IMR-90 (cell line): ENCODE measurements around the gene OR9G1. TPM values are rescaled to one million over a fixed set of nuclear protein-coding genes. Genes with fewer than 3 reads are reported as not detected.

Source experiments
- ATAC-seq: fragments of 200-7000 bp; cut with Tn5 transposase; 2 replicates; pipeline ENCODE4 v1.9.1; 2020; ENCODE audit warnings: low read depth, mild to moderate bottlenecking, moderate library complexity
- BruUV-seq: library from RNA; stranded (reverse); fragments of 400-500 nt; replicated peaks from 2 replicates; lab custom pipeline; 2021; lab: Mats Ljungman, UMichigan
- CTCF ChIA-PET: fragments of 300-600 bp; formaldehyde crosslinking; extraction: SDS; loops from one replicate; lab custom pipeline; 2021; ENCODE audit warnings: antibody characterized with exemption; lab: Yijun Ruan, JAX
- POLR2A ChIA-PET: fragments of 300-600 bp; sonication (Branson Sonifier 250); formaldehyde crosslinking; loops from one replicate; lab custom pipeline; 2022; ENCODE audit warnings: antibody characterized with exemption; ENCODE audit not compliant: unreplicated experiment; lab: Charles Lee
- DNase-seq: peaks from one replicate; pipeline ENCODE4 v3.0.0; 2013
- H2AFZ ChIP-seq: replicated peaks from 2 replicates; pipeline ENCODE3; 2013; ENCODE audit warnings: low read length, mild to moderate bottlenecking; ENCODE audit not compliant: poor library complexity
- H2AK5ac ChIP-seq: 2 replicates; pipeline ENCODE4 v1.6.1; 2013; ENCODE audit warnings: low read depth, low read length, inconsistent platforms
- H2AK9ac ChIP-seq: replicated peaks from 2 replicates; pipeline ENCODE3; 2013; ENCODE audit warnings: mild to moderate bottlenecking, low read depth, low read length, moderate library complexity; ENCODE audit not compliant: poor library complexity
- H2BK120ac ChIP-seq: 2 replicates; pipeline ENCODE4 v1.6.1; 2013; ENCODE audit warnings: low read depth, low read length, inconsistent platforms
- H2BK15ac ChIP-seq: 3 replicates; pipeline ENCODE4 v1.6.1; 2013; ENCODE audit warnings: low read depth, low read length, inconsistent platforms
- H2BK20ac ChIP-seq: 2 replicates; pipeline ENCODE4 v1.6.1; 2013; ENCODE audit warnings: low read depth, mild to moderate bottlenecking, inconsistent platforms, low read length, moderate library complexity
- H2BK5ac ChIP-seq: 2 replicates; pipeline ENCODE4 v1.6.1; 2013; ENCODE audit warnings: mild to moderate bottlenecking, low read depth, low read length, inconsistent platforms; ENCODE audit not compliant: poor library complexity, severe bottlenecking
- H3K14ac ChIP-seq: replicated peaks from 2 replicates; pipeline ENCODE4 v1.6.1; 2013; ENCODE audit warnings: low read depth, low read length, inconsistent platforms
- H3K18ac ChIP-seq: 2 replicates; pipeline ENCODE4 v1.6.1; 2013; ENCODE audit warnings: low read depth, low read length, control low read depth
- H3K23ac ChIP-seq: 2 replicates; pipeline ENCODE4 v1.6.1; 2013; ENCODE audit warnings: low read depth, low read length, inconsistent platforms
- H3K27ac ChIP-seq: 2 replicates; pipeline ENCODE4 v1.5.1; 2013; ENCODE audit warnings: mild to moderate bottlenecking, control low read depth, low read length; ENCODE audit not compliant: insufficient read depth
- H3K27me3 ChIP-seq: 2 replicates; pipeline ENCODE4 v1.6.1; 2013; ENCODE audit warnings: low read length; ENCODE audit not compliant: control insufficient read depth, insufficient read depth
- H3K36me3 ChIP-seq: 2 replicates; pipeline ENCODE4 v1.6.1; 2013; ENCODE audit warnings: low read length, mixed read lengths; ENCODE audit not compliant: control insufficient read depth, insufficient read depth
- H3K4ac ChIP-seq: 2 replicates; pipeline ENCODE4 v1.6.1; 2013; ENCODE audit warnings: low read depth, low read length, inconsistent platforms
- H3K4me1 ChIP-seq: 2 replicates; pipeline ENCODE4 v1.6.1; 2013; ENCODE audit warnings: low read length, mixed read lengths; ENCODE audit not compliant: control insufficient read depth, insufficient read depth
- H3K4me2 ChIP-seq: 2 replicates; pipeline ENCODE4 v1.6.1; 2013; ENCODE audit warnings: low read depth, mild to moderate bottlenecking, control low read depth, low read length, moderate library complexity
- H3K4me3 ChIP-seq: 2 replicates; pipeline ENCODE4 v1.5.1; 2013; ENCODE audit warnings: low read depth, mild to moderate bottlenecking, control low read depth, low read length, moderate library complexity; ENCODE audit not compliant: insufficient read depth
- H3K56ac ChIP-seq: 2 replicates; pipeline ENCODE4 v1.6.1; 2013; ENCODE audit warnings: low read length, inconsistent platforms; ENCODE audit not compliant: insufficient read depth; ENCODE audit errors: extremely low read depth
- H3K79me1 ChIP-seq, 2 experiments: 2 replicates each; pipeline ENCODE4 v1.6.1; 2013; ENCODE audit warnings: low read length in 2 of 2, inconsistent platforms in 1 of 2, low read depth in 1 of 2
- H3K9ac ChIP-seq: 2 replicates; pipeline ENCODE4 v1.6.1; 2013; ENCODE audit warnings: low read depth, low read length, control low read depth
- H3K9me1 ChIP-seq: 2 replicates; pipeline ENCODE4 v1.6.1; 2013; ENCODE audit warnings: low read length, inconsistent platforms; ENCODE audit not compliant: insufficient read depth
- H3K9me3 ChIP-seq: 2 replicates; pipeline ENCODE4 v1.6.1; 2013; ENCODE audit warnings: low read length; ENCODE audit not compliant: control insufficient read depth, insufficient read depth
- H4K20me1 ChIP-seq: 2 replicates; pipeline ENCODE4 v1.6.1; 2013; ENCODE audit warnings: low read length, inconsistent platforms; ENCODE audit not compliant: insufficient read depth
- H4K5ac ChIP-seq: 2 replicates; pipeline ENCODE4 v1.6.1; 2013; ENCODE audit warnings: mild to moderate bottlenecking, low read depth, low read length, control low read depth
- H4K8ac ChIP-seq, 2 experiments: 2 replicates each; pipeline ENCODE4 v1.6.1; 2013; ENCODE audit warnings: low read depth in 2 of 2, low read length in 2 of 2, control low read depth in 1 of 2, inconsistent platforms in 1 of 2
- H4K91ac ChIP-seq: 2 replicates; pipeline ENCODE4 v1.6.1; 2013; ENCODE audit warnings: low read depth, low read length, inconsistent platforms; ENCODE audit not compliant: insufficient read depth
- CEBPB ChIP-seq: IDR thresholded peaks from 2 replicates; pipeline ENCODE4 v1.6.1; 2012; ENCODE audit warnings: low read depth, low read length, improper control_type of control experiment
- MAFK ChIP-seq: IDR thresholded peaks from 2 replicates; pipeline ENCODE4 v1.6.1; 2012; ENCODE audit warnings: low read depth, low read length, improper control_type of control experiment
- NFE2L2 ChIP-seq: fragments of 150-350 bp; IDR thresholded peaks from 2 replicates; pipeline ENCODE4 v1.6.1; 2016; ENCODE audit warnings: low read depth, mild to moderate bottlenecking, low read length
- whole genome bisulfite sequencing, 2 experiments: methylation state at CpG; one replicate each; pipeline versions ENCODE4 v1.1.5 to v1.1.7; 2013; ENCODE audit warnings: missing lambda C conversion rate in 2 of 2; ENCODE audit not compliant: insufficient read length in 1 of 2; ENCODE audit errors: extremely low coverage in 2 of 2; 5-methylcytosine and 5-hydroxymethylcytosine counted together
- dilution Hi-C: fragments of 300-500 bp; cut with HindIII; formaldehyde crosslinking; loops from one replicate; pipeline ENCODE4 v1.14.3; 2018; ENCODE audit warnings: low sequenced_read_pairs; ENCODE audit not compliant: unreplicated experiment
- in situ Hi-C: fragments of 300-500 bp; cut with MboI; formaldehyde crosslinking; loops from 3 replicates; pipeline ENCODE4 v1.14.3; 2019; ENCODE audit warnings: low sequenced_read_pairs, inconsistent platforms, mixed read lengths
- intact Hi-C: fragments of 100-400 bp; cut with micrococcal nuclease; formaldehyde crosslinking; loops from 2 replicates; pipeline ENCODE4 v1.10.0; 2022
- polyA plus RNA-seq, 3 experiments: library from polyadenylated mRNA; depleted of rRNA; stranded (reverse); fragments of >200 nt; gene quantifications; 2 replicates each; pipeline ENCODE4 v1.2.3, GENCODE V29; 2012; ENCODE audit warnings: low replicate concordance in 1 of 3
- total RNA-seq: library from RNA; depleted of rRNA; stranded (reverse); fragments of >200 nt; gene quantifications from 2 replicates; pipeline ENCODE4 v1.2.3, GENCODE V29; 2012

The OR9G1 gene
- total and polyA plus RNA-seq, 2 of the 4 experiments (the other 2 are of a cell fraction): not detected

- H4K91ac ChIP-seq: no peak overlapping the region
- H3K27ac ChIP-seq: no peak overlapping the region
- H3K9ac ChIP-seq: no peak overlapping the region
- CTCF ChIA-PET: no interaction called here
- no peak overlapping the region for H2AK5ac ChIP-seq
- H4K5ac ChIP-seq: no peak overlapping the region
- H2AFZ ChIP-seq: no peak overlapping the region
- TF ChIP-seq NFE2L2: no peak
- TF ChIP-seq MAFK: peak; percentile 1; the same call in 1 of the 2 replicates
- no peak for TF ChIP-seq CEBPB
- in situ Hi-C loops (no loop called here), intact Hi-C loops (no loop called here), dilution Hi-C loops (no loop called here)
- no peaks in the 10 kb centered on the region for H3K4me1 ChIP-seq
- H3K23ac ChIP-seq: no peak overlapping the region
- H2BK120ac ChIP-seq: no peak overlapping the region
- no peak overlapping the region for H3K18ac ChIP-seq
- H2BK5ac ChIP-seq: no peak overlapping the region
- H3K9me1 ChIP-seq: no peaks in the 10 kb centered on the region
- no peak overlapping the region for H3K56ac ChIP-seq
- ATAC-seq: no peak
- POLR2A ChIA-PET: no interaction called here
- 42% methylated on average over 2 of the region's 4 CpGs; no CpG with 5 or more reads in 1 of the 2 experiments for WGBS, 2 experiments
- no peaks in the 10 kb centered on the region for H3K36me3 ChIP-seq
- no peak overlapping the region for H3K4ac ChIP-seq
- no peak overlapping the region for H3K4me3 ChIP-seq
- H2BK20ac ChIP-seq: no peak overlapping the region
- H3K27me3 ChIP-seq: no peaks in the 10 kb centered on the region
- H3K79me1 ChIP-seq: no peaks in the 10 kb centered on the region
- no peak overlapping the region for H3K4me2 ChIP-seq
- no peak for DNase-seq
- no peaks in the 10 kb centered on the region for H4K20me1 ChIP-seq
- no peak overlapping the region for H2BK15ac ChIP-seq
- H4K8ac ChIP-seq: no peak overlapping the region
- no TSS peak for BruUV-seq
- no peak overlapping the region for H2AK9ac ChIP-seq
- H3K9me3 ChIP-seq: peaks cover 9% of the 10 kb centered on the region
- H3K14ac ChIP-seq: no peak overlapping the region
Measured at GRCh38 chr11:56740886-56741285, 42.0 kb downstream of the OR9G1 start.
